Activated CD4-positive, alpha-beta T cell treated with anti-CD3 and anti-CD28 coated beads, Interleukin-2, amount 50 U/mL, for 48 hours (primary cell): ENCODE results near the gene POU6F2.

Experiments
- DNase-seq, 2 experiments: peaks; one replicate each; pipeline ENCODE4 v3.0.0-alpha.2; 2020

POU6F2 gene

GRCh38 chr7:39073432-39073831, 95.7 kb downstream of the POU6F2 start:
- DNase-seq: no peak

DNA sequence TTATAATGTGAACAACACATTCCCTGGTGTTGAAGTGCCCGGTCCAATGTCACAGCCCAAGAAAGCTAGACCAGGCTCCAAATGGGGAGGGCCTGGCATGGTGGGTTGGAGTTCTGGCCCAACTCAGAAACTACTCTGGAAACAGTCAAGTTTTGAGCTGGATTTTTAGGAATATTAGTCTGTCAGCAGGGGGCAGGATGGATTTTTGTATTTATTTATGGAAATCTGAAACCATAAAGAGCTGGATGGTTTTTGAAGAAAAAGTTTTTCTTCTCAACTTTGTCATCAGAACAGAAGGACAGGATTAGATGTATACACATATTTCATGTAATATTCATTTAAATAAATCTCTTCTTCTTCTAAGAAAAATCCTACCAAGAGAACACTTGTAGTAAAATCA, 97.5 kb downstream of the POU6F2 start:
- no peak for DNase-seq

DNA sequence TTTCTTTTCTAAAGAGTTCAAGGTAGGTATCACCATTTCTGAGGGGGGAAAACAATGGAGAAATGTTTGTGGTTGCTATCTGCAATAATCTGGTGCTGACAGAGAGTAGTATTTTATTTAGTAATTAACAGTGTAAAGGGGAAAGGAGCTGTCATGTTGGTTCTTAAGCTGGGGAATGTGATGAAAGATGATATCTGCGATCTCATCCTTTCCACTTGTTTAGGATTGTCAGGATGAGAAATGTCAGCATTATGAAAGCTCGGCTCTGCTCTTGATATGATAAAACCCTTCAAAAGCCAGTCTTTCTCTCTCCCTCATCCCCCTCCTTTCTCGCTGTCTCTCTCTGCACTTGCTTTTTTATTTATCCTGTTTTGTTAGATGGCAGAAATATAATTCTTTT, 106.1 kb downstream of the POU6F2 start:
- no peak for DNase-seq

GRCh38 chr7:39084349-39084748, 106.6 kb downstream of the POU6F2 start:
- DNase-seq: no peak

- DNase-seq: no peak
Measured at GRCh38 chr7:39085189-39085588, 107.5 kb downstream of the POU6F2 start.

DNA sequence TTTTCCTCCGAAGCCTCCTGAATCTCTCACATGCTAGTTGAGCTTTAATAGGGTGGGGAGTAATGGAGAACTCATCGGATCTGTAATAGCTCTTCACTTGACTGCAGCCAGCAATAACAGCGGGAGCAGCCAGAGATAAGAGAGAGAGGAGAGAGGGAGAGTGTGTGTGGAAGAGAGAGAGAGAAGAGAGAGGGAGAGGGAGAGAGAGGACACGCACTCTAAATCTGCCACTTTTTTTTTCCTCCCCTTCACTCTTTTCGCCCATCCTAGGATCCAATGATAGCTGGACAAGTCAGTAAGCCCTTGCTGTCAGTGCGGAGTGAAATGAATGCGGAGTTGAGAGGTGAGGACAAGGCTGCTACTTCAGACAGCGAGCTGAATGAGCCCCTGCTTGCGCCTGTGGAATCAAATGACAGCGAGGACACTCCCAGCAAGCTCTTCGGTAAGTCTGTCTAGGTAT, 107.9 kb downstream of the POU6F2 start:
- DNase-seq: no peak

- DNase-seq: no peak
Measured at GRCh38 chr7:39086638-39087360, 109.1 kb downstream of the POU6F2 start.

DNA sequence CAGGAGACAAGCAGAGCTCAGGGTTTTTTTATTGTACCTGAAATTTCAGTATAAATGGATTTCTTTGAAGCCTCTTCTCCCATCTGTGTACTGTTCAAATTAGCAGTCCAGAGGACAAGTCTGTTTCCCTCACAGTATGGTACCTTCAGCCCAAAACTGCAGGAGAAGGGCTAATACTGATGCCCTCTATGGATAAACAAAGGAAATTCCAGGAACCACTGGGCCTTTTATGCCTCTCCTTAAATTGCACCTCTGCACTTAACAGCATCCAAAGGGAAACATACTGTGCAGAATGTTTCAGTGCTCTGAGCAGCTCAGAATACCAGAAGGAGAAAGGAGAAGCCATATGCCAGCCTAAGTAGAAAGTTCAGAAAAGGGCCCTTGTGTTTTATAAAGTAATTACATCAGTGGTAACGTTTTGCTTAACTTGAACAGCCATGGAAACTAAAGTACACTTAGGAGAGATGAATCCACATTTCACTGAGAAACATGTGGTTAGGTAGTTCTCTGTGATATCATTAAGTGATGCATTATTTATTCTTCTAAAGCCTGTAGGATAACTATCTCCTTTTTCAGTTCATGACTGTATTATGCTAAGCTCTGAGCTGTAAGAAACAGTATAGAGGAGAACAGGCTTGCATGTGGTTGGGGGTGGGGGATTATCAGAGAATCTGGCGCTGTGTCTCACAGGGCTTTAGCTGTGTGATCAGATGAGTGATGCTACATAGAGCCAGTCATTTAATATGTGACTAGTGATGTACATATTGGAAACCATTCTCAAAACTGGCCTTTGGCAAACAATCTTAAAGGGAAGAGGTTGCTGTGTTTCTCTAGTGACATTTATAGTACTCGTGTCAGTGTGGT, 111.3 kb downstream of the POU6F2 start:
- no peak for DNase-seq

DNA sequence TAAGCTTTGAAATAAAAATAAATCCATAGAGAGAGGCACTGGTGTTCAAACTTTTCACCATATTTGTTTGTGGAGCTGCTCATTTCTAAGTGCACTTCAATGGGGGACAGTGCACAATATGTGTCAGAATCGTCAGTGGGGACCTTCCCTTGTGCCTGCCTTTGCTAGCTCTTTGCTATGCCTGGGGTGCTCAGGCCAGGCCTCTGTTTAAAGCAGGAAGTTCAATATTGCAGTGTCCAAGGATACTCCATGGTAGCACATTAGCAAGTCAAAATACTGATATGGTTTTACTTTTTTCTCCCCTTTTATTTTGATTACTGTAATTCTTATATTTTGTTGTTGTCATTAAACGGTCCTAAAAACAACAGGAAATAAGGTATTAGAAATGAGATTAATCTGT, 113.4 kb downstream of the POU6F2 start:
- no peak for DNase-seq

GRCh38 chr7:39091774-39092173, 114.1 kb downstream of the POU6F2 start:
- no peak for DNase-seq

DNA sequence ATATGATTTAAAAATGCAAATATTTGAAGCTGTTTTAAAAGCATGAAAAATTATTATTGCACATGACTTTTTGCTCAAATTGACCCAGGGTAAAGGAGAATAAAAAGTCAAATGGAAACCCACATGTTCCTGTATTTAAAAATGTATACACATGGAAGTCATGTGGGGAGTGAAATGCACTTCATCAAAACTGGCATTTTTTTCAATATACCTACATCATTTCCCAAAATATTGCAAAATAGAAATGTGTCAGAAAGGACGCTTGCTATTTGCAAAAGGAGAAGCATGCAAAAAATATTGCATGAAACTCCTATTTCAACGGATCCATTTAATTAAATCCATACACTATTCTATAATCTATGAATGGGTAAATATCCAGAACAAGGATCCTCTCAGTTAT, 117.0 kb downstream of the POU6F2 start:
- DNase-seq: no peak

DNA sequence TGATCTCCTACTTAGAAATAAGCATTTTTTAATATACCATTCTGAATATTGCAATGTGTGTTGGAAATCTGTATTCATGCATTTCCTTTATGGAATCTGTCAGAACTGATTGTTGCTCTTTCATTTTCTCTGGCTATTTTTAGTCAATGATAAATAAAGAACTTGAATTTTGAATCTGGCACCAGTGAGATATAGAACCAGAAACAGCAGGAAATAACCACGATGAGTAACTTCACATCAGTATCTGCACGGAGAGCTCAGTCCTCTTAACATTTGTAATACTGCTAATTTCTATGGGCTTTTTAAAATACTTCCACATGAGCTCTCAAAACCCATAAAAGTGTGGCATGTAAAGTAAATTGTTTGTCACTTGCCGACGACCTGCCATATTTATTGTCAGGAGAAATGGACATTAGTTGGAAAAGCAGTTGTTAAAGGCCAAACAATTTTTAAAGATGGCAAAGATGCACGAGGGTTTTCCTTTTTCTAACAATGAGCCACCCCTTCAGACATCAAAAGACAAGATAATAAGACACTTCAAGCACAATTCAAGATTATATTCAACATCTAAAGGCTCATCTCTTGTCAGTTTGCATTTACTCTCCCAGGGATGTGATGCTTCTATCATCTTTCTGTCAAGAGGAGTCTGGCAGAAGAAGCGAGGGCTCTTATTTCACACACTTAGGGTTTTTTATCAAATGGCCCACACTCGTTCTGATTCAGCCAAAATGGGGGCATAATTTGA, 118.3 kb downstream of the POU6F2 start:
- DNase-seq: no peak

DNA sequence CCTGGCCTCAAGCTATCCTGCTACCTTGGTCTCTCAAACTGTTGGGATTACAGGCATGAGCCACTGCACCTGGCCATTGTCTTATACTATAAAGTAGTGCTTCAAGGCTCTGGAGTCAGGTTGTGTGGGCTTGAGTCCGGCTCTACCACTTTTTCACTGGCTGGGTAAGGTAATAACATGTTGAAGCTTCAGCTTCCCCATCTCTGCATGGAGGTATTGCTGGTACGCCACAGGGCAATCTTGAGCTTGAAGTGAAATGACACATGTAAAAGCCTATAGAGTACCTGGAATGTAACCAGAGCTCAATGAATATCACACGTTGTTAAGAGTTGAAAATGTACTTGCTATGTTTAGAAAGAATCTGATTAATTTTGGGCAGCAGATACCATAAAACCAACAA, 120.8 kb downstream of the POU6F2 start:
- DNase-seq: no peak

- DNase-seq: no peak
Measured at GRCh38 chr7:39099146-39099545, 121.4 kb downstream of the POU6F2 start.

GRCh38 chr7:39100270-39100669, 122.6 kb downstream of the POU6F2 start:
- DNase-seq: no peak

DNA sequence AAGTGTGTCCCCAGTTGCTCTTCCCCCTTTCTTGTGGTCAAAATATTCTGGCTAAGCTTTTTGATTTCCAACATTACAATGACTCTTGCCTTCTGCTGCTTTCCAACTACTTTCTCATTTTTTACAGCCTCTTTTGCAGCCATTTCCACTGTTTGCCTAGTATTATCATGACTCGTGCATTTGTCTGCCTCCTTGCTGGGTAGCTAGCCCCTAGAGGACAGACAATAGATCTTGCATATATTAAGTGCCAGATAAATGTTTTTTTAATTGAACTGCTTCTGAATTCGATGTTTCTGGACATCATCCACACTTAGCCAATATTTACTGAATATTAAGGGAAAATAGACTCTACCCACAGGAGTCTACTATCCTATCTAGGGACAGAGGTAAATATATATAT, 124.5 kb downstream of the POU6F2 start:
- DNase-seq: no peak

GRCh38 chr7:39105720-39106119, 128.0 kb downstream of the POU6F2 start:
- no peak for DNase-seq

DNA sequence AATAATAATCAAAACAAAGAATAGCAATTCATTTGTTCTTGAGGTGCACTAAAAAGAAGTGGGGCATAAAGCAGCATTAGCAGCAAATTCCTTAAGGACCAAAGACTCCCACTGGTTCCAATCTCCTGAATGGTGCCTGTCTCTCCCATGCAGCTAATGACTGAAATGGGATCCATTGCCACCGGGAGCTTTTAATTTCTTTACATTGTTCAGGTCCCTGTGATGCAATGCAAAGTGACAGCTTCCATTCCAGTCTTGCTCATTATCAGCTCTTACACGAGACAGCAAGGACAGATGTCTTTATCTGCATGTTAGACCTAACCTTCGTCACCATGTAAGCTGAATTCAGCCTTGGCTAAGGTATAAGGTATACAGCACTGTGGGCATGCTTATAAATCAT, 148.1 kb downstream of the POU6F2 start:
- DNase-seq: no peak

DNA sequence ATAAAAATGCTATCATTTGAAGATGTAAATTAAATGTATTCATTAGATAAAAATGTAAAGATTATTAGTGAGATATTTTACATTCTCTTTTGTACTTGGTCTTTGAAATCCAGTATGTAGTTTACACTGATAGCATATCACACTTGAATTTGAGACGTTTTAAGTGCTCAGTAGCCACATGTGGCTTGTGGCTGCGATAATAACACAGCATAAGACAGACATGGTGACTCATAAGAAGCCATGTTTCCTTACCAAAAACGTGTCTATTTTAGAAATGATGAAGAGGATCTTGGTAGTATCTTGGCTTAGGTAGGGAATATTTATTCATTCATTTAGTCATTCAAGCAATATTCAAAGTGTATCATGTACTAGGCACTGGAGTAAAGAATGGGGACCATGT, 149.3 kb downstream of the POU6F2 start:
- DNase-seq: no peak

GRCh38 chr7:39128287-39128843, 150.7 kb downstream of the POU6F2 start:
- no peak for DNase-seq

DNA sequence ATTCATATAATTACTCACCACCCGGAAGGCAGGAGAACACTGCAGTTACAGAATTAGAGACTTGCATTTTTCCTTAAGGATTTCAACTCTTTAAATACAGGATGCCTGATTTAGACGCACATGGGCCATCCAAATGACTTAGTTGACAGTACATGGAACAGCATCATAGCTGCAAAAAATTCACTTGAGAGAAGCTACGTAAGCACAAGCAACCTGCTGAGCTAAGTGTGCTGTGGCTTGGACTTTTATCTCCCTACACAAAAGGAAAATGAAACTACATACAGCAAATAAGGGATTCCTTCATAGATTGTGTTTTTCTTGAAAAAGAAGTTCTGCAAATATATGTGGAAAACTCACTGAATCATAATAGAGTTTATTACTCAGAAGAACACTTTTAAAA, 152.6 kb downstream of the POU6F2 start:
- DNase-seq: no peak

- no peak for DNase-seq
Measured at GRCh38 chr7:39130857-39131526, 153.3 kb downstream of the POU6F2 start.

GRCh38 chr7:39132306-39132705, 154.6 kb downstream of the POU6F2 start:
- DNase-seq: no peak
